Activated T-helper 1 cell treated with anti-CD3 and anti-CD28 coated beads, Interleukin-12 subunit alpha, Interleukin-12 subunit beta, Interleukin-2, Interleukin-4 antibody, amounts not matched to agents 30 ng/mL and 10 ng/mL and 1 ng/mL, durations not matched to agents 14 hours and 24 hours and 36 hours (primary cell): ENCODE measurements around the gene SAPCD2. TPM values are rescaled to one million over a fixed set of nuclear protein-coding genes. Genes with fewer than 3 reads are reported as not detected.

Experiments
- DNase-seq: peaks from one replicate; pipeline ENCODE4 v3.0.0; 2021; ENCODE audit warnings: low spot score
- H3K27ac Mint-ChIP-seq: one replicate; pipeline ENCODE4 v1.8.0; 2021; ENCODE audit warnings: mild to moderate bottlenecking, mixed read lengths
- H3K27me3 Mint-ChIP-seq: one replicate; pipeline ENCODE4 v1.8.0; 2022; ENCODE audit warnings: mild to moderate bottlenecking, moderate library complexity, mixed read lengths; ENCODE audit not compliant: insufficient read depth
- H3K36me3 Mint-ChIP-seq: one replicate; pipeline ENCODE4 v1.8.0; 2021; ENCODE audit warnings: low read depth, mixed read lengths
- H3K4me1 Mint-ChIP-seq: one replicate; pipeline ENCODE4 v1.8.0; 2021; ENCODE audit warnings: low read depth, mixed read lengths
- H3K4me3 Mint-ChIP-seq: one replicate; pipeline ENCODE4 v1.8.0; 2021; ENCODE audit warnings: mild to moderate bottlenecking, moderate library complexity, mixed read lengths
- H3K9me3 Mint-ChIP-seq: one replicate; pipeline ENCODE4 v1.8.0; 2021; ENCODE audit warnings: mixed read lengths
- intact Hi-C: fragments of 100-400 bp; cut with micrococcal nuclease; formaldehyde crosslinking; loops from one replicate; pipeline ENCODE4 v1.15.1; 2024
- total RNA-seq: library from RNA; stranded (reverse); gene quantifications from 2 replicates; pipeline ENCODE4 v1.2.3, GENCODE V29; 2022

The SAPCD2 gene
- total RNA-seq, 1 donor from 2014 or later, result 25.1 TPM

- no peaks in the 10 kb centered on the region for H3K4me1 Mint-ChIP-seq
- peaks cover 12% of the 10 kb centered on the region for H3K36me3 Mint-ChIP-seq
- no peak for DNase-seq
- intact Hi-C loops, result no loop called here
- no peaks in the 10 kb centered on the region for H3K27me3 Mint-ChIP-seq
- no peaks in the 10 kb centered on the region for H3K9me3 Mint-ChIP-seq
- no peak overlapping the region for H3K4me3 Mint-ChIP-seq
- H3K27ac Mint-ChIP-seq, result no peak overlapping the region
These were observed 41.6 kb upstream of the SAPCD2 start for GRCh38 chr9:137111788-137112563.

- no peak for DNase-seq
- Mint-ChIP-seq H3K9me3 (no peaks in the 10 kb centered on the region), H3K36me3 (peaks cover 12% of the 10 kb centered on the region), H3K4me1 (no peaks in the 10 kb centered on the region), H3K4me3 (peak overlapping the region; percentile 42), H3K27ac (no peak overlapping the region), H3K27me3 (no peaks in the 10 kb centered on the region)
- intact Hi-C loops, result no loop called here
These were observed 40.8 kb upstream of the SAPCD2 start for GRCh38 chr9:137110911-137111787.

GRCh38 chr9:137110147-137110910 is 40.0 kb upstream of the SAPCD2 start:
- Mint-ChIP-seq H3K36me3 (peaks cover 14% of the 10 kb centered on the region), H3K4me1 (no peaks in the 10 kb centered on the region), H3K9me3 (no peaks in the 10 kb centered on the region), H3K27me3 (no peaks in the 10 kb centered on the region), H3K4me3 (peak overlapping the region; percentile 42), H3K27ac (no peak overlapping the region)
- intact Hi-C loops, result no loop called here
- no peak for DNase-seq

GRCh38 chr9:137109250-137110146 is 39.1 kb upstream of the SAPCD2 start:
- DNase-seq, result no peak
- H3K36me3 Mint-ChIP-seq, result peaks cover 20% of the 10 kb centered on the region
- no peaks in the 10 kb centered on the region for H3K4me1 Mint-ChIP-seq
- H3K27me3 Mint-ChIP-seq, result no peaks in the 10 kb centered on the region
- no peak overlapping the region for H3K27ac Mint-ChIP-seq
- intact Hi-C loops, result no loop called here
- H3K4me3 Mint-ChIP-seq, result no peak overlapping the region
- H3K9me3 Mint-ChIP-seq, result no peaks in the 10 kb centered on the region

- no peaks in the 10 kb centered on the region for H3K27me3 Mint-ChIP-seq
- no peak overlapping the region for H3K27ac Mint-ChIP-seq
- intact Hi-C loops, result no loop called here
- no peaks in the 10 kb centered on the region for H3K9me3 Mint-ChIP-seq
- H3K4me1 Mint-ChIP-seq, result no peaks in the 10 kb centered on the region
- H3K4me3 Mint-ChIP-seq, result no peak overlapping the region
- H3K36me3 Mint-ChIP-seq, result peaks cover 22% of the 10 kb centered on the region
- no peak for DNase-seq
These were observed 38.4 kb upstream of the SAPCD2 start for GRCh38 chr9:137108608-137109249.

GRCh38 chr9:137107982-137108381 is 37.6 kb upstream of the SAPCD2 start:
- H3K4me3 Mint-ChIP-seq, result no peak overlapping the region
- H3K4me1 Mint-ChIP-seq, result no peaks in the 10 kb centered on the region
- no peaks in the 10 kb centered on the region for H3K27me3 Mint-ChIP-seq
- peaks cover 18% of the 10 kb centered on the region for H3K36me3 Mint-ChIP-seq
- no peak for DNase-seq
- intact Hi-C loops, result no loop called here
- no peaks in the 10 kb centered on the region for H3K9me3 Mint-ChIP-seq
- H3K27ac Mint-ChIP-seq, result no peak overlapping the region

GRCh38 chr9:137107312-137107921 is 37.1 kb upstream of the SAPCD2 start:
- intact Hi-C loops, result no loop called here
- Mint-ChIP-seq H3K9me3 (no peaks in the 10 kb centered on the region), H3K36me3 (peaks cover 16% of the 10 kb centered on the region), H3K27me3 (no peaks in the 10 kb centered on the region), H3K27ac (no peak overlapping the region), H3K4me3 (no peak overlapping the region), H3K4me1 (no peaks in the 10 kb centered on the region)
- no peak for DNase-seq

GRCh38 chr9:137106662-137107250 is 36.4 kb upstream of the SAPCD2 start:
- peaks cover 16% of the 10 kb centered on the region for H3K36me3 Mint-ChIP-seq
- intact Hi-C loops, result no loop called here

GRCh38 chr9:137105814-137106661 is 35.7 kb upstream of the SAPCD2 start:
- no peaks in the 10 kb centered on the region for H3K9me3 Mint-ChIP-seq
- H3K36me3 Mint-ChIP-seq, result peaks cover 16% of the 10 kb centered on the region
- intact Hi-C loops, result no loop called here
- no peak overlapping the region for H3K4me3 Mint-ChIP-seq
- H3K4me1 Mint-ChIP-seq, result no peaks in the 10 kb centered on the region
- H3K27ac Mint-ChIP-seq, result no peak overlapping the region
- no peaks in the 10 kb centered on the region for H3K27me3 Mint-ChIP-seq
- no peak for DNase-seq

More at GRCh38 chr9:137106662-137107250, 36.4 kb upstream of the SAPCD2 start:
- no peak for DNase-seq
- Mint-ChIP-seq H3K9me3 (no peaks in the 10 kb centered on the region), H3K4me3 (no peak overlapping the region), H3K27ac (no peak overlapping the region), H3K4me1 (no peaks in the 10 kb centered on the region), H3K27me3 (no peaks in the 10 kb centered on the region)

- no peak overlapping the region for H3K4me3 Mint-ChIP-seq
- no peaks in the 10 kb centered on the region for H3K4me1 Mint-ChIP-seq
- no peaks in the 10 kb centered on the region for H3K9me3 Mint-ChIP-seq
- DNase-seq, result no peak
- intact Hi-C loops, result no loop called here
- H3K27me3 Mint-ChIP-seq, result no peaks in the 10 kb centered on the region
- H3K36me3 Mint-ChIP-seq, result peaks cover 19% of the 10 kb centered on the region
- no peak overlapping the region for H3K27ac Mint-ChIP-seq
These were observed 33.0 kb upstream of the SAPCD2 start for GRCh38 chr9:137103206-137103999.
